ENCODE measurements around the gene STC2. TPM values are rescaled to one million over a fixed set of nuclear protein-coding genes. Genes with fewer than 3 reads are reported as not detected.

Gene STC2
- polyA plus RNA-seq, 2 of the 4 experiments (the other 2 are of a cell fraction): 45.2 to 46.1 TPM

DNA sequence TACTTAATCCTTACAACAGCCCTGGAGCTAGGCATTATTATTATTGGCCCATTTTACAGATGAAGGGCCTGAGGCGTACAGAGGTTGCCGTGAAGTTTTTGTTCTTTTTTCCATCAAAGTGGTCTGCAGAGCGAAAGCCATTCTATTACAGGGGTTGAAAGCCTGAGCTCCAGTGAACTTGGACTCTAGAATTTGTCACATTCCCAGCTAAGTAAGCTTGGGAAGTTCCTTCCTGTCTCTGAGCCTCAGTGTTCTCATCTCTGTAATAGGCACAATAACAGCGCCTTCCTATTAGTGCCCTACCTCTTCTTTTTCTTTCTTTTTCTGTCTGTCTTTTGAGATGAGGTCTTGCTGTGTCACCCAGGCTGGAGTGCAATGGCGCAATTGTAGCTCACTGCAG is 49.0 kb downstream of the STC2 start:
- FAIRE-seq: no peak
- 94% methylated on average over 5 of the region's 5 CpGs for WGBS (ENCODE audit: missing lambda C conversion rate)
- ATAC-seq: no peak
- H3K4me1 ChIP-seq: peaks cover 10% of the 10 kb centered on the region; the same call in 1 of the 3 replicates
- CTCF ChIA-PET: interaction anchor here (1.1 to 2.2 kb wide), 4 partner anchors 15 to 572 kb away, joined by 5 to 10 read pairs (median 5); no protein-coding TSS in a partner anchor
- H3K4me2 ChIP-seq: no peak overlapping the region
- no peak overlapping the region for H3K27ac ChIP-seq
- POLR2A ChIA-PET: no interaction called here
- no peak for DNase-seq (ENCODE audit: low read depth in 1 of 2, low spot score in 1 of 2)
- peaks cover 3% of the 10 kb centered on the region; the same call in 1 of the 3 replicates for H3K9me3 ChIP-seq
- no peak overlapping the region for H3K4me3 ChIP-seq
- no peak for TF ChIP-seq CBX8 (IDR thresholded peaks at IDR 0.05)
- no peak for TF ChIP-seq HES2 (IDR thresholded peaks at IDR 0.05)
- TF ChIP-seq, protein P1, sequence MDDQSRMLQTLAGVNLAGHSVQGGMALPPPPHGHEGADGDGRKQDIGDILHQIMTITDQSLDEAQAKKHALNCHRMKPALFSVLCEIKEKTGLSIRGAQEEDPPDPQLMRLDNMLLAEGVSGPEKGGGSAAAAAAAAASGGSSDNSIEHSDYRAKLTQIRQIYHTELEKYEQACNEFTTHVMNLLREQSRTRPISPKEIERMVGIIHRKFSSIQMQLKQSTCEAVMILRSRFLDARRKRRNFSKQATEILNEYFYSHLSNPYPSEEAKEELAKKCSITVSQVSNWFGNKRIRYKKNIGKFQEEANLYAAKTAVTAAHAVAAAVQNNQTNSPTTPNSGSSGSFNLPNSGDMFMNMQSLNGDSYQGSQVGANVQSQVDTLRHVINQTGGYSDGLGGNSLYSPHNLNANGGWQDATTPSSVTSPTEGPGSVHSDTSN (IDR thresholded peaks at IDR 0.05): no peak
- no peak for TF ChIP-seq HOXB13 (CRISPR knock-in tag; IDR thresholded peaks at IDR 0.05; ENCODE audit: low read depth)
- TF ChIP-seq HEYL (CRISPR knock-in tag; IDR thresholded peaks at IDR 0.05): no peak

- no peak for TF ChIP-seq FOSL2 (IDR thresholded peaks at IDR 0.05)
- no peak for TF ChIP-seq FOSL2 (CRISPR knock-in tag; IDR thresholded peaks at IDR 0.05)
- no peak for TF ChIP-seq E2F6 (IDR thresholded peaks at IDR 0.05; ENCODE audit: borderline replicate concordance, low read depth)
- TF ChIP-seq, protein P2, sequence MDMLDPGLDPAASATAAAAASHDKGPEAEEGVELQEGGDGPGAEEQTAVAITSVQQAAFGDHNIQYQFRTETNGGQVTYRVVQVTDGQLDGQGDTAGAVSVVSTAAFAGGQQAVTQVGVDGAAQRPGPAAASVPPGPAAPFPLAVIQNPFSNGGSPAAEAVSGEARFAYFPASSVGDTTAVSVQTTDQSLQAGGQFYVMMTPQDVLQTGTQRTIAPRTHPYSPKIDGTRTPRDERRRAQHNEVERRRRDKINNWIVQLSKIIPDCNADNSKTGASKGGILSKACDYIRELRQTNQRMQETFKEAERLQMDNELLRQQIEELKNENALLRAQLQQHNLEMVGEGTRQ (IDR thresholded peaks at IDR 0.05): no peak
- TF ChIP-seq HES2 (IDR thresholded peaks at IDR 0.05): no peak
- TF ChIP-seq CBX8 (IDR thresholded peaks at IDR 0.05): no peak
- no peak for TF ChIP-seq FOXS1 (CRISPR knock-in tag; IDR thresholded peaks at IDR 0.05)
- TF ChIP-seq GATA3 (IDR thresholded peaks at IDR 0.05; ENCODE audit: borderline replicate concordance): no peak
- no peak for TF ChIP-seq PHF8 (IDR thresholded peaks at IDR 0.05; ENCODE audit: borderline replicate concordance, low read depth)
- no peak for TF ChIP-seq EHMT2 (IDR thresholded peaks at IDR 0.05; ENCODE audit: low read depth)
- no peak for TF ChIP-seq BHLHE40 (IDR thresholded peaks at IDR 0.05; ENCODE audit: low read depth, low read length)
- ChIA-PET CTCF (interaction anchor here (1.1 to 2.2 kb wide), 4 partner anchors 16 to 571 kb away, joined by 5 to 10 read pairs (median 5); no protein-coding TSS in a partner anchor), POLR2A (no interaction called here)
- Histone ChIP-seq H3K4me3 (no peak overlapping the region), H3K27ac (no peak overlapping the region), H3K4me2 (no peak overlapping the region), H3K4me1 (peaks cover 10% of the 10 kb centered on the region; the same call in 1 of the 3 replicates), H3K9me3 (peaks cover 3% of the 10 kb centered on the region; the same call in 1 of the 3 replicates)
- FAIRE-seq: no peak
- DNase-seq (ENCODE audit: low read depth in 1 of 2, low spot score in 1 of 2): no peak
- ATAC-seq: no peak
- 75% methylated on average over 5 of the region's 5 CpGs for WGBS (ENCODE audit: missing lambda C conversion rate)
Measured at GRCh38 chr5:173278641-173279040, 49.6 kb downstream of the STC2 start.

- WGBS (ENCODE audit: missing lambda C conversion rate): 60% methylated on average over 9 of the region's 9 CpGs
- Histone ChIP-seq H3K4me3 (no peak overlapping the region), H3K9me3 (peaks cover 3% of the 10 kb centered on the region; the same call in 1 of the 3 replicates), H3K4me1 (0 out of 3 replicates have a peak, but pooled peaks cover 6% of the 10 kb centered on the region), H3K27ac (no peak overlapping the region), H3K4me2 (no peak overlapping the region)
- no peak for DNase-seq (ENCODE audit: low read depth in 1 of 2, low spot score in 1 of 2)
- no peak for ATAC-seq
- CTCF ChIA-PET: interaction anchor here (1.6 to 2.2 kb wide), 3 partner anchors 16 to 571 kb away, joined by 5 to 10 read pairs (median 5); no protein-coding TSS in a partner anchor
- POLR2A ChIA-PET: no interaction called here
- FAIRE-seq: no peak
- TF ChIP-seq ZSCAN20 (CRISPR knock-in tag; IDR thresholded peaks at IDR 0.05) (no peak), KDM5A (IDR thresholded peaks at IDR 0.05) (no peak), NPAS2 (CRISPR knock-in tag; IDR thresholded peaks at IDR 0.05; ENCODE audit: borderline replicate concordance) (no peak), JUN (IDR thresholded peaks at IDR 0.05) (no peak), HDAC2 (IDR thresholded peaks at IDR 0.05) (no peak), PHF8 (IDR thresholded peaks at IDR 0.05; ENCODE audit: borderline replicate concordance, low read depth) (no peak), FOXS1 (CRISPR knock-in tag; IDR thresholded peaks at IDR 0.05) (no peak), KDM1A (IDR thresholded peaks at IDR 0.05; ENCODE audit: low read depth) (no peak), FOSB (CRISPR knock-in tag; IDR thresholded peaks at IDR 0.05) (no peak), CBX2 (IDR thresholded peaks at IDR 0.05; ENCODE audit: borderline replicate concordance, low read depth) (no peak)
- TF ChIP-seq, protein P2 (IDR thresholded peaks at IDR 0.05): no peak
- TF ChIP-seq, protein P3, sequence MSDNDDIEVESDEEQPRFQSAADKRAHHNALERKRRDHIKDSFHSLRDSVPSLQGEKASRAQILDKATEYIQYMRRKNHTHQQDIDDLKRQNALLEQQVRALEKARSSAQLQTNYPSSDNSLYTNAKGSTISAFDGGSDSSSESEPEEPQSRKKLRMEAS (IDR thresholded peaks at IDR 0.05): no peak
- TF ChIP-seq, protein P4, sequence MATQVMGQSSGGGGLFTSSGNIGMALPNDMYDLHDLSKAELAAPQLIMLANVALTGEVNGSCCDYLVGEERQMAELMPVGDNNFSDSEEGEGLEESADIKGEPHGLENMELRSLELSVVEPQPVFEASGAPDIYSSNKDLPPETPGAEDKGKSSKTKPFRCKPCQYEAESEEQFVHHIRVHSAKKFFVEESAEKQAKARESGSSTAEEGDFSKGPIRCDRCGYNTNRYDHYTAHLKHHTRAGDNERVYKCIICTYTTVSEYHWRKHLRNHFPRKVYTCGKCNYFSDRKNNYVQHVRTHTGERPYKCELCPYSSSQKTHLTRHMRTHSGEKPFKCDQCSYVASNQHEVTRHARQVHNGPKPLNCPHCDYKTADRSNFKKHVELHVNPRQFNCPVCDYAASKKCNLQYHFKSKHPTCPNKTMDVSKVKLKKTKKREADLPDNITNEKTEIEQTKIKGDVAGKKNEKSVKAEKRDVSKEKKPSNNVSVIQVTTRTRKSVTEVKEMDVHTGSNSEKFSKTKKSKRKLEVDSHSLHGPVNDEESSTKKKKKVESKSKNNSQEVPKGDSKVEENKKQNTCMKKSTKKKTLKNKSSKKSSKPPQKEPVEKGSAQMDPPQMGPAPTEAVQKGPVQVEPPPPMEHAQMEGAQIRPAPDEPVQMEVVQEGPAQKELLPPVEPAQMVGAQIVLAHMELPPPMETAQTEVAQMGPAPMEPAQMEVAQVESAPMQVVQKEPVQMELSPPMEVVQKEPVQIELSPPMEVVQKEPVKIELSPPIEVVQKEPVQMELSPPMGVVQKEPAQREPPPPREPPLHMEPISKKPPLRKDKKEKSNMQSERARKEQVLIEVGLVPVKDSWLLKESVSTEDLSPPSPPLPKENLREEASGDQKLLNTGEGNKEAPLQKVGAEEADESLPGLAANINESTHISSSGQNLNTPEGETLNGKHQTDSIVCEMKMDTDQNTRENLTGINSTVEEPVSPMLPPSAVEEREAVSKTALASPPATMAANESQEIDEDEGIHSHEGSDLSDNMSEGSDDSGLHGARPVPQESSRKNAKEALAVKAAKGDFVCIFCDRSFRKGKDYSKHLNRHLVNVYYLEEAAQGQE (IDR thresholded peaks at IDR 0.05): no peak
- TF ChIP-seq, protein P1 (IDR thresholded peaks at IDR 0.05): no peak
Measured at GRCh38 chr5:173278172-173278571, 50.0 kb downstream of the STC2 start.

All from A549 (cell line).